NCI-H2107 (cell line): ENCODE measurements around the gene GGTLC1.

Source experiments
- DNase-seq: peaks from one replicate; lab custom pipeline; 2025; lab: John Stamatoyannopoulos, UW

The GGTLC1 gene

DNA sequence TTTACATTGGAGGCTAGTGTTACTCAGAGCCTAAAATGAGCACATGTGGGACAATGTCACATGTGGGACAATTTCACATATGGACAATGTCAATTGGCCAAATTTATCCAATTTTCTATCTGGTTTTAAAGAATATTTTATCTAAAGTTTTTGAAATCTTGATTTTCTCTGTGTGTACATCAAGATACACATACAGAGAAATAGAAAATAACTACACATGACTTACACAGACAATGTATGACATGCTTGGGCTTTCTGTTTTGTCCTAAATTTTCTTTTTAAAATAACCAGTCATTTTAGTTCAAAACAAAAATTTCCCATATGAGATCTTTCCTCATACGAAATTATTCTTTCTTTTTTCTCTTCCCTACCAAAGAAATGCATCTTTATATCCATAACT, 24.6 kb downstream of the GGTLC1 start:
- DNase-seq, result no peak

DNA sequence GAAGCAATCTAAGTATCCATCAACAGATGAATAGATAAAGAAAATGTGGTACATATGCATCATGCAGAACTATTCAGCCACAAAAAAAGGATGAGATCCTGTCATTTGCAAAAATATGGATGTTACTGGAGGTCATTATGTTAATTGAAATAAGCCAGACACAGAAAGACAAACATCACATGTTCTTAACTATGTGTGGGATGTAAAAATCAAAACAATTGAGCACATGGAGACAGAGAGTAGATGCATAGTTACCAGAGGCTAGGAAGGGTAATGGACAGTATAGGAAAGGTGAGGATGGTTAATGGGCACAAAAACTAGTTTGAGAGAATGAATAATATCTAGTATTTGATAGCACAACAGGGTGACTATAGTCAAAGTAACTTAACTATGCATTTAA, 26.3 kb downstream of the GGTLC1 start:
- DNase-seq, result no peak

GRCh38 chr20:23959054-23959453, 29.5 kb downstream of the GGTLC1 start:
- no peak for DNase-seq

GRCh38 chr20:23955896-23956295, 32.7 kb downstream of the GGTLC1 start:
- no peak for DNase-seq

DNA sequence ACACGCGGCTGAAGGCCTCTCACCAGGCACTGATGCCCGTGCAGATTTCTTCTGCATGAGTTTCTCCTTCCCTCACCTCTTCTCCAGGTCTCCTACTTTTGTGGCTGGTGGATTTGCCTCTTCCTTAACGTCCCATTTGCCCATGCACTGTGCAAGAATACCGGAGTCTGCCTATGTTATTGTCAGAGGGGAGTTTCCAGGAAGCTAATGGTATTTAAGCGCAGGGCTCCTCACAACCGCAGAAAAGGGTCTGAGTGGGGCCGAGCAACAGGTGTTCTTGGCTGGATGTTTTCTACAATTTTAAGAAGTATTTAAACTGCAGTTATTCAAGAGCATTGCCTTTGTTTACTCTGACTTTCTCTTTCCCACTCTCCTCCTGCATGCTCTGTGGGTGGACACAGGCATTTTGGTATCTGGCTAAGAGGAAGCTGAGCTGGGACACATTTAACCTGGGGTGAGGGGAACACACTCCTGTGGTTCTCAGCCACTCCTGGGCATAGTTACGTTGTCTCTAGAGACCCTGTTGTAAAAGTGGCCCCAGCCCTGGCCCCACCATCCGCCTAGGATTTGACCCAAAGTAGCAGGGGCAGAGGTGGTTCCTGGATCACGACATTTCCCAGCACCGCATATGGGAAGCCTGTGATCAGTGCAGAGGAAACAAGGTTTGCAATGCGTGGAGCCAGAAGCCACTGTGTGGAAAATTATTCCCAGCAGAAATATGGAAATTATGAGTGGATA, 34.4 kb downstream of the GGTLC1 start:
- no peak for DNase-seq

DNA sequence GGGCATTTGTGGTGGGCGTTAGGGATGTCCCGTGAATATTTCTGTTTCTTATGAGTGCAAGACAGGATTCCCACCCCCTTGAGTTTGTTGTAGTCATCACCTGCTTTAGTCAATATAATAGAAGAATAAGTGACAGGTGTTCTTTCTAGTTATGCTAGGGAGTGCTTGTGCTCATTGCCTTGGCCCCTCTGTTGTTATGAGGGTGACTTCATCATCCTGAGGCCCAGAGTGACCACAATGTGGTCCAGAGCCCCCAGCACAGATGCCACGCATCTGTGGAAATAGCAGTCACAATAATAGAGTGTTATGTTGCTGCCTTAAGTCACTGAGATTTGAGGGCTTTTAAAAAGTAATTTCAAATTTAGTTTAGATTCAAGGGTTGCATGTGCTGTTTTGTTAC, 42.4 kb downstream of the GGTLC1 start:
- DNase-seq, result no peak

DNA sequence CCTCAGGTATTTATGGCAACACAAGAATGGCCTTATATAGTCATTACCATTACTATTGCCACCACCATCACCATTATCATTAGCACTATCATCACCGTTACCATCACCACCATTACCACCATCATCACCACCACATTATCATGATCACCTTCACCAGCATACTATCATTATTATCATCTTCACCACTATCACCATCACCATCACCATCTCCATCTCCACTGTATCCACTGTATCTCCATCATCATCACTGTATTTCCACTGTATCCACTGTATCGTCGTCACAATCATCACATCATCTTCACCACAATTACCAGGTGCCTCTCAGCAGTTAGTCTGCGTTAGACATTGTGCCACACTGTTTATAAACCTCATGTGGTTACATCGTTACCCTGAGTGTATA, 45.3 kb downstream of the GGTLC1 start:
- no peak for DNase-seq

DNA sequence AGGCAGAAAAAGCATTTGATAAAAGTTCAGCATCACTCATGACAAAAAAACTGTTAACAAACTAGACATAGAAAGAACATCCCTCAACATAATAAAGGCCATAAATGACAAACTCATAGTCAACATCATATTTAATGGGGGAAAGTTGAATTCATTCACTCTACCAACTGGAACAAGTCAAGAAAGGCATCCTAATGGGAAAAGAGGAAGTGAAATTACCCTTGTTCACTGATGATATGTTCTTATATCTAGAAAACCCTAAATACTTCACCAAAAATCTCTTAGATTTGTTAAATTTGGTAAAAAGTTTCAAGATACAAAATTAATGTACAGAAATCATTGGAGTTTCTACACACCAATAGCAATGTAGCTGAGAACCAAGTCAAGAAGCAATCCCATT, 48.9 kb downstream of the GGTLC1 start:
- no peak for DNase-seq

DNA sequence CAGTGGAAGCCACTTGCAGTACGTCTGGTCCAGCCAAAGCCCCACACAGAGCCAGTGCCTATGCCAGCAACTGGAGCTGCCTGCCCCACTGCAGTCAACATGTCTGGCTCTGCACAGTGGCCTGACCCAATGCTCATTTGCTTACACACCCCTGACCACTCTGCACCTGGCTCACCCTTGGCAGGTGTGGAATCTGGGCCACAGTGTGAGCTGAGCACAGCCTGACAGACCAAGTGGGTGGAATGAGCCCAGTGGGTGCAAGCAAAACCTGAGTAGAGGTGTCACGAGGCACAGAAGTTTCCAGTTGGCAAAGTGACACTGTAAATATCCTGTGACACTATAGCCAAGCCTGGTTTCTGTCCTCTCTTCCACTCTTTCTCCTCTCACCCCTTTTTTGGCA, 49.5 kb downstream of the GGTLC1 start:
- DNase-seq, result no peak

GRCh38 chr20:23938118-23938438, 50.5 kb downstream of the GGTLC1 start:
- DNase-seq, result no peak

GRCh38 chr20:23937303-23938117, 51.1 kb downstream of the GGTLC1 start:
- DNase-seq, result no peak
